Transverse colon (tissue), 4 donors: Measurements from ENCODE around the gene OGA. TPM values are rescaled to one million over a fixed set of nuclear protein-coding genes. Genes with fewer than 3 reads are reported as not detected.

ENCODE experiments used
- DNase-seq: peaks from one replicate; pipeline ENCODE4 v3.0.0-alpha.2; 2019
- H3K27ac ChIP-seq, 4 donors: fragments of 200-600 bp; sonication (generic); 2 replicates each; pipeline ENCODE4 v1.5.1; 2016 to 2018; ENCODE audit warnings: inconsistent platforms in 4 of 4
- H3K27me3 ChIP-seq: fragments of 200-600 bp; sonication (generic); 2 replicates; pipeline ENCODE4 v1.5.1; 2017; ENCODE audit warnings: inconsistent platforms
- H3K36me3 ChIP-seq, 4 donors: fragments of 200-600 bp; sonication (generic); 2 replicates each; pipeline ENCODE4 v1.5.1; 2017 to 2019; ENCODE audit warnings: inconsistent platforms in 4 of 4
- H3K4me1 ChIP-seq, 4 donors: fragments of 200-600 bp; sonication (generic); 2 replicates each; pipeline ENCODE4 v1.5.1; 2017 to 2020; ENCODE audit warnings: inconsistent platforms in 4 of 4
- H3K4me3 ChIP-seq, 4 donors: fragments of 200-600 bp; sonication (generic); 1 replicate in 1 of 4; 2 replicates in 3 of 4; pipeline versions ENCODE4 v1.5.1 to v1.6.1; 2017 to 2019; ENCODE audit warnings: inconsistent platforms in 4 of 4
- H3K9me3 ChIP-seq, 2 donors: fragments of 200-600 bp; sonication (generic); 2 replicates each; pipeline ENCODE4 v1.5.1; 2017 to 2019; ENCODE audit warnings: inconsistent platforms in 2 of 2
- CTCF ChIP-seq, 5 experiments: fragments of 200-600 bp in 3 of 5; fragments of 450-650 bp in 2 of 5; sonication (generic) in 3 of 5; IDR thresholded peaks; 1 replicate in 2 of 5; 2 replicates in 3 of 5; pipeline ENCODE4 v1.5.1; 2016 to 2017; ENCODE audit warnings: antibody characterized with exemption in 5 of 5, inconsistent platforms in 3 of 5, mild to moderate bottlenecking in 2 of 5, moderate library complexity in 1 of 5
- EP300 ChIP-seq: sonication (generic); formaldehyde crosslinking; IDR thresholded peaks from one replicate; pipeline ENCODE4 v1.6.1; 2017; ENCODE audit warnings: antibody characterized with exemption, low read depth
- POLR2A ChIP-seq: fragments of 450-650 bp; IDR thresholded peaks from one replicate; pipeline ENCODE4 v1.6.1; 2016; ENCODE audit warnings: antibody characterized with exemption, mild to moderate bottlenecking, moderate library complexity
- POLR2AphosphoS5 ChIP-seq, 3 donors: sonication (generic); formaldehyde crosslinking; IDR thresholded peaks; one replicate each; pipeline ENCODE4 v1.6.1; 2016; ENCODE audit warnings: antibody characterized with exemption in 3 of 3
- WGBS, 2 donors: methylation state at CpG; one replicate each; pipeline ENCODE4 v1.1.5; 2018; ENCODE audit warnings: low coverage in 1 of 2; 5-methylcytosine and 5-hydroxymethylcytosine counted together
- in situ Hi-C, 4 donors: fragments of 200-750 bp; cut with MboI; loops; one replicate each; pipeline versions ENCODE4 v1.15.0 to v1.15.1; 2017; ENCODE audit warnings: low sequenced_read_pairs in 3 of 4, low pct_ligation_motif_present in 1 of 4, low pct_unique_long_range_greater_than_20kb in 1 of 4
- intact Hi-C: fragments of 100-400 bp; cut with DNase I; formaldehyde crosslinking; loops from one replicate; pipeline ENCODE4 v1.15.1; 2023; ENCODE audit warnings: low total_unique reads
- total RNA-seq, 4 donors: library from RNA; depleted of rRNA; stranded (reverse); fragments of >200 nt; gene quantifications; one replicate each; pipeline ENCODE4 v1.1.0, GENCODE V29; 2016

OGA gene
- total RNA-seq, 4 donors from 2014 or later: 114 to 608 (median 172) TPM

- Histone ChIP-seq H3K4me1 (peaks cover 4 to 17% (median 10%) of the 10 kb centered on the region in 4 donors), H3K27me3 (no peaks in the 10 kb centered on the region), H3K36me3 (no peaks in the 10 kb centered on the region), H3K4me3 (no peak overlapping the region), H3K27ac (no peak overlapping the region), H3K9me3 (no peaks in the 10 kb centered on the region)
- DNase-seq: peak; percentile 28
- in situ Hi-C loops: loop anchor here in 1 of 4 donors (10.0 kb wide), 1 partner anchor 180 kb away; no protein-coding TSS in a partner anchor
- TF ChIP-seq POLR2A: no peak
- TF ChIP-seq EP300: no peak
- TF ChIP-seq POLR2AphosphoS5 (IDR thresholded peaks at IDR 0.05): no peak
- TF ChIP-seq CTCF (IDR thresholded peaks at IDR 0.05): no peak
- 79% methylated on average over 8 of the region's 8 CpGs; no CpG with 5 or more reads in 1 of the 2 donors for WGBS, 2 donors
- intact Hi-C loops: no loop called here
These were observed 16.1 kb upstream of the OGA start for GRCh38 chr10:101834341-101834740.

- no peak for DNase-seq
- Histone ChIP-seq H3K36me3 (no peaks in the 10 kb centered on the region), H3K27me3 (no peaks in the 10 kb centered on the region), H3K4me1 (peaks cover 4 to 17% (median 13%) of the 10 kb centered on the region in 4 donors), H3K27ac (no peak overlapping the region), H3K9me3 (no peaks in the 10 kb centered on the region), H3K4me3 (no peak overlapping the region)
- WGBS, 2 donors: 89% methylated on average over 1 of the region's 1 CpG; no CpG with 5 or more reads in 1 of the 2 donors
- in situ Hi-C loops (loop anchor here in 1 of 4 donors (10.0 kb wide), 1 partner anchor 181 kb away; no protein-coding TSS in a partner anchor), intact Hi-C loops (no loop called here)
- TF ChIP-seq POLR2AphosphoS5 (IDR thresholded peaks at IDR 0.05) (no peak), EP300 (no peak), POLR2A (no peak), CTCF (IDR thresholded peaks at IDR 0.05) (no peak)
These were observed 15.2 kb upstream of the OGA start for GRCh38 chr10:101833466-101833865.

- no peak overlapping the region for H3K27ac ChIP-seq
- intact Hi-C loops (no loop called here), in situ Hi-C loops (loop anchor here in 1 of 4 donors (10.0 kb wide), 1 partner anchor 182 kb away; no protein-coding TSS in a partner anchor)
- no peaks in the 10 kb centered on the region for H3K9me3 ChIP-seq
- H3K27me3 ChIP-seq: no peaks in the 10 kb centered on the region
- no peaks in the 10 kb centered on the region for H3K36me3 ChIP-seq
- 85% methylated on average over 4 of the region's 4 CpGs; no CpG with 5 or more reads in 1 of the 2 donors for WGBS, 2 donors
- TF ChIP-seq POLR2AphosphoS5 (IDR thresholded peaks at IDR 0.05) (no peak), CTCF (IDR thresholded peaks at IDR 0.05) (no peak), EP300 (no peak), POLR2A (no peak)
- no peak for DNase-seq
- H3K4me1 ChIP-seq: peaks cover 4 to 17% (median 13%) of the 10 kb centered on the region in 4 donors
- no peak overlapping the region for H3K4me3 ChIP-seq
These were observed 14.1 kb upstream of the OGA start for GRCh38 chr10:101832325-101832771.

GRCh38 chr10:101831169-101831811 is 13.0 kb upstream of the OGA start:
- 63% methylated on average over 9 of the region's 9 CpGs; no CpG with 5 or more reads in 1 of the 2 donors for WGBS, 2 donors
- intact Hi-C loops: no loop called here
- no peaks in the 10 kb centered on the region for H3K27me3 ChIP-seq
- peak overlapping the region; percentile 59 to 85 (median 71) for H3K27ac ChIP-seq
- DNase-seq: no peak
- no peak for TF ChIP-seq POLR2A
- no peak for TF ChIP-seq CTCF (IDR thresholded peaks at IDR 0.05)
- TF ChIP-seq EP300: no peak
- TF ChIP-seq POLR2AphosphoS5 (IDR thresholded peaks at IDR 0.05): no peak
- peaks cover 4 to 17% (median 13%) of the 10 kb centered on the region in 4 donors for H3K4me1 ChIP-seq
- no peaks in the 10 kb centered on the region for H3K36me3 ChIP-seq
- in situ Hi-C loops: loop anchor here in 1 of 4 donors (10.0 kb wide), 1 partner anchor 184 kb away; no protein-coding TSS in a partner anchor
- H3K4me3 ChIP-seq: peak overlapping the region; percentile 27 to 47 (median 36)
- no peaks in the 10 kb centered on the region for H3K9me3 ChIP-seq
